ENCODE measurements around the gene CROCC. TPM values are rescaled to one million over a fixed set of nuclear protein-coding genes. Genes with fewer than 3 reads are reported as not detected.

Gene CROCC
- total and polyA plus RNA-seq, 8 donors, result 14.0 to 942 (median 29.9) TPM

DNA sequence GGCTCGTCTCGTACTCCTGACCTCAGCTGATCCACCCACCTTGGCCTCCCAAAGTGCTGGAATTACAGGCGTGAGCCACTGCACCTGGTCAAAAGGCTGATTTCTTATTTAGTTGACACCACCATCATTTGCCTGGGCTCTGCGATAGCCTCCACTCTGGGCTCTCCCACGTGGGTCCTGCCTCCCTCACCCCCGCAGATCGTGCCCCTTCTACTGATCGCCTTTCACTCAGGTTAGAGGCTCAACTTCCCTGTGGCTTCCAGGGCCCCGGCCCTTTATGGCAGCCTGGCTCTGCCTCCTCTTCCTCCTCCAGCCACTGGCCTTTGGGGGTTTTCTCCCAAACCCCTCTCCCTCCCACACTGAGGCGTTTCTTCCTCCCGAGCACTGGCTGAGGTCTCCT, 61.2 kb downstream of the CROCC start:
- peaks cover 12 to 27% (median 22%) of the 10 kb centered on the region in 4 donors for H3K4me1 ChIP-seq
- no peak overlapping the region for H3K4me3 ChIP-seq
- DNase-seq, result no peak
- H3K36me3 ChIP-seq, result peaks cover 16 to 33% (median 28%) of the 10 kb centered on the region in 4 donors
- TF ChIP-seq EP300 (IDR thresholded peaks at IDR 0.05) (no peak), POLR2A (IDR thresholded peaks at IDR 0.05) (no peak), POLR2AphosphoS5 (IDR thresholded peaks at IDR 0.05) (no peak)
- TF ChIP-seq, protein P1, sequence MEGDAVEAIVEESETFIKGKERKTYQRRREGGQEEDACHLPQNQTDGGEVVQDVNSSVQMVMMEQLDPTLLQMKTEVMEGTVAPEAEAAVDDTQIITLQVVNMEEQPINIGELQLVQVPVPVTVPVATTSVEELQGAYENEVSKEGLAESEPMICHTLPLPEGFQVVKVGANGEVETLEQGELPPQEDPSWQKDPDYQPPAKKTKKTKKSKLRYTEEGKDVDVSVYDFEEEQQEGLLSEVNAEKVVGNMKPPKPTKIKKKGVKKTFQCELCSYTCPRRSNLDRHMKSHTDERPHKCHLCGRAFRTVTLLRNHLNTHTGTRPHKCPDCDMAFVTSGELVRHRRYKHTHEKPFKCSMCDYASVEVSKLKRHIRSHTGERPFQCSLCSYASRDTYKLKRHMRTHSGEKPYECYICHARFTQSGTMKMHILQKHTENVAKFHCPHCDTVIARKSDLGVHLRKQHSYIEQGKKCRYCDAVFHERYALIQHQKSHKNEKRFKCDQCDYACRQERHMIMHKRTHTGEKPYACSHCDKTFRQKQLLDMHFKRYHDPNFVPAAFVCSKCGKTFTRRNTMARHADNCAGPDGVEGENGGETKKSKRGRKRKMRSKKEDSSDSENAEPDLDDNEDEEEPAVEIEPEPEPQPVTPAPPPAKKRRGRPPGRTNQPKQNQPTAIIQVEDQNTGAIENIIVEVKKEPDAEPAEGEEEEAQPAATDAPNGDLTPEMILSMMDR (IDR thresholded peaks at IDR 0.05), result no peak
- intact Hi-C loops (cut with DNase I; ENCODE audit: low total_unique reads), result no loop called here
- peaks cover 0 to 28% (median 14%) of the 10 kb centered on the region in 3 donors for H3K27me3 ChIP-seq
- 77 to 84% (median 80%) methylated on average over 11 of the region's 11 CpGs for WGBS, 5 donors
- H3K27ac ChIP-seq, result no peak overlapping the region
- no peaks in the 10 kb centered on the region for H3K9me3 ChIP-seq

DNA sequence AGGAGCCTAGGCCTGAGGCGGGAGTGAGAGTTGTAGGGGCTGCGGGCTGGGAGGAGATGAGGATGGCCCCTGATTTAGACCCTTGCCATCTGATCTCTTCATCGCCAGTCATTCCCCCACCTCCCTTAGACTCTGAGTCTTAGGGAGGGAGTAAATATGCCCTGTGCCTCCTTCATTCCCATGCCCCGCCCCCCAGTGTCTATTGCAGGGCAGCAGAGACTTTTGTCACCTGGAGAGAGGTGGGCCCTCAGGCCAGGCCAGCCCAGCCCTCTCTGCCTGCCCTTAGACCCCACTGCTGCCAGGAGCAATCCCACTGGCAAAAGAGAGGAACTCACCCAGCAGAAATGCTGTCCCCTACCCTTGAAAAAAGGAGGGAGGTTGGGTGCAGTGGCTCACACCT, 61.9 kb downstream of the CROCC start:
- peaks cover 12 to 27% (median 21%) of the 10 kb centered on the region in 4 donors for H3K4me1 ChIP-seq
- H3K27me3 ChIP-seq, result peaks cover 0 to 28% (median 14%) of the 10 kb centered on the region in 3 donors
- TF ChIP-seq, protein P1 (IDR thresholded peaks at IDR 0.05), result no peak
- TF ChIP-seq EP300 (IDR thresholded peaks at IDR 0.05) (no peak), POLR2AphosphoS5 (IDR thresholded peaks at IDR 0.05) (no peak), POLR2A (IDR thresholded peaks at IDR 0.05) (no peak)
- no peak overlapping the region for H3K27ac ChIP-seq
- intact Hi-C loops (cut with DNase I; ENCODE audit: low total_unique reads), result no loop called here
- H3K4me3 ChIP-seq, result no peak overlapping the region
- no peaks in the 10 kb centered on the region for H3K9me3 ChIP-seq
- 80 to 94% (median 93%) methylated on average over 4 of the region's 4 CpGs for WGBS, 5 donors
- DNase-seq, result no peak
- H3K36me3 ChIP-seq, result peaks cover 19 to 40% (median 35%) of the 10 kb centered on the region in 4 donors

DNA sequence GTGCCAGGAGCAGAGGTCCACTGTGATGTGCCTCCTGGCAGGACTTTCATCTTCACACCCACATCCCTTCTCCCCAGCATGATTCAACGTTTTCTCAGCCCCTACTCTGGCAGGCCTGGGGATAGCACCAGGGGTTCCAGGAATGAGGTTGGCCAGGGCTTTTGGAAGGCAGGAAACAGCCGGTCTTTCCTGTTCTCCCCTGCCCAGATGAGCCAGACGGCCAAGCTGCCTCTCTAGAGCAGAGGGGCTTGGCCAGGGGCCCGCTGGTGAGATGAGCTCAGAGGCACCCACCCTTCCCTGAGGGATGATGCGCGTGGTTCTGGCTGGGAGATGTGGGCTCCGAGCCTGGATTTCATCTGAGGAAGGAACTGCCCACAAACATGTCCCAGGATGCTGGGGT, 63.0 kb downstream of the CROCC start:
- Histone ChIP-seq H3K9me3 (no peaks in the 10 kb centered on the region), H3K4me1 (peaks cover 9 to 20% (median 15%) of the 10 kb centered on the region in 4 donors), H3K36me3 (peaks cover 19 to 51% (median 45%) of the 10 kb centered on the region in 4 donors), H3K27me3 (peaks cover 0 to 21% (median 14%) of the 10 kb centered on the region in 3 donors), H3K4me3 (no peak overlapping the region), H3K27ac (peak overlapping the region in 3 of 5 donors; percentile 15 to 38 (median 22))
- TF ChIP-seq POLR2A (IDR thresholded peaks at IDR 0.05) (no peak), EP300 (IDR thresholded peaks at IDR 0.05) (no peak), POLR2AphosphoS5 (IDR thresholded peaks at IDR 0.05) (peak in 1 of 3 donors; percentile 26)
- TF ChIP-seq, protein P1 (IDR thresholded peaks at IDR 0.05), result no peak
- intact Hi-C loops (cut with DNase I; ENCODE audit: low total_unique reads), result no loop called here
- DNase-seq, result peak in 1 of 2 donors; percentile 91
- WGBS, 5 donors, result 33 to 44% (median 42%) methylated on average over 7 of the region's 7 CpGs

- peaks cover 0 to 8% (median 4%) of the 10 kb centered on the region in 4 donors for H3K4me1 ChIP-seq
- H3K4me3 ChIP-seq, result no peak overlapping the region
- peaks cover 19 to 64% (median 59%) of the 10 kb centered on the region in 4 donors for H3K36me3 ChIP-seq
- no peaks in the 10 kb centered on the region for H3K9me3 ChIP-seq
- WGBS, 5 donors, result 88 to 94% (median 92%) methylated on average over 13 to 19 of the region's 19 CpGs
- no peak for DNase-seq
- TF ChIP-seq POLR2A (IDR thresholded peaks at IDR 0.05), result no peak
- TF ChIP-seq EP300 (IDR thresholded peaks at IDR 0.05), result no peak
- TF ChIP-seq, protein P1 (IDR thresholded peaks at IDR 0.05), result no peak
- no peak for TF ChIP-seq POLR2AphosphoS5 (IDR thresholded peaks at IDR 0.05)
- intact Hi-C loops (cut with DNase I; ENCODE audit: low total_unique reads), result no loop called here
- H3K27ac ChIP-seq, result no peak overlapping the region
- H3K27me3 ChIP-seq, result peaks cover 0 to 7% (median 0%) of the 10 kb centered on the region in 3 donors
Measured at GRCh38 chr1:16986113-16986512, 64.4 kb downstream of the CROCC start.
